Endothelial cell of hepatic sinusoid (primary cell): Measurements from ENCODE around the gene KRT78.
"Not testable (repeated sequence)": the region's sequence is repeated elsewhere in the genome, so short reads cannot be mapped to it uniquely, and the experiment has no call there.

Experiments
- in situ Hi-C: cut with HindIII; loops from 2 replicates; pipeline ENCODE4 v1.10.0; 2017; ENCODE audit warnings: low sequenced_read_pairs

Gene KRT78

GRCh38 chr12:52848661-52849255 lies at the start of gene KRT78:
TSS of gene KRT78 (minus strand) at chr12:52848994. CDS start at chr12:52848930, 64 bp downstream.
- in situ Hi-C loops = no loop called here

- in situ Hi-C loops = no loop called here
These were observed 47.7 kb upstream of the KRT78 start for GRCh38 chr12:52896190-52897100.

- in situ Hi-C loops = no loop called here
These were observed 47.0 kb upstream of the KRT78 start for GRCh38 chr12:52895726-52896189.

- in situ Hi-C loops = loop anchor here (5.0 kb wide), 1 partner anchor 89 kb away; no protein-coding TSS in a partner anchor
These were observed 44.2 kb upstream of the KRT78 start for GRCh38 chr12:52892974-52893373.

GRCh38 chr12:52892207-52892852 lies 43.5 kb upstream of the KRT78 start:
- in situ Hi-C loops = loop anchor here (5.0 kb wide), 1 partner anchor 90 kb away; no protein-coding TSS in a partner anchor

GRCh38 chr12:52891044-52891443 lies 42.2 kb upstream of the KRT78 start:
- in situ Hi-C loops = loop anchor here (5.0 kb wide), 1 partner anchor 91 kb away; no protein-coding TSS in a partner anchor

- in situ Hi-C loops = loop anchor here (5.0 kb wide), 1 partner anchor 92 kb away; no protein-coding TSS in a partner anchor
These were observed 41.6 kb upstream of the KRT78 start for GRCh38 chr12:52890417-52890816.

GRCh38 chr12:52884526-52885293 lies 35.9 kb upstream of the KRT78 start:
- in situ Hi-C loops = no loop called here

- in situ Hi-C loops = not testable (repeated sequence)
These were observed 31.7 kb upstream of the KRT78 start for GRCh38 chr12:52880499-52880898.

- in situ Hi-C loops = no loop called here
These were observed 30.9 kb upstream of the KRT78 start for GRCh38 chr12:52879394-52880351.

GRCh38 chr12:52878507-52879393 lies 30.0 kb upstream of the KRT78 start:
- in situ Hi-C loops = no loop called here

- in situ Hi-C loops = no loop called here
These were observed 28.4 kb upstream of the KRT78 start for GRCh38 chr12:52877242-52877641.

- in situ Hi-C loops = no loop called here
These were observed 27.6 kb upstream of the KRT78 start for GRCh38 chr12:52876372-52876771.

- in situ Hi-C loops = loop anchor here (25.0 kb wide), 2 partner anchors 163 to 288 kb away; partner anchors contain the start of gene KRT77
These were observed 26.0 kb upstream of the KRT78 start for GRCh38 chr12:52874573-52875435.

- in situ Hi-C loops = loop anchor here (25.0 kb wide), 2 partner anchors 162 to 287 kb away; partner anchors contain the start of gene KRT77
These were observed 25.2 kb upstream of the KRT78 start for GRCh38 chr12:52873832-52874572.

GRCh38 chr12:52873513-52873831 lies 24.7 kb upstream of the KRT78 start:
- in situ Hi-C loops = loop anchor here (25.0 kb wide), 2 partner anchors 161 to 286 kb away; partner anchors contain the start of gene KRT77
